K562 (cell line): ENCODE results near the gene CNR2. TPM values are rescaled to one million over a fixed set of nuclear protein-coding genes. Genes with fewer than 3 reads are reported as not detected.

ENCODE experiments used
- ATAC-seq: fragments of 200-7000 bp; cut with Tn5 transposase; 3 replicates; pipeline ENCODE4 v1.9.1; 2020; ENCODE audit warnings: moderate library complexity
- BruUV-seq: library from RNA; stranded (reverse); fragments of 400-500 nt; replicated peaks from 2 replicates; lab custom pipeline; 2021; lab: Mats Ljungman, UMichigan
- CTCF ChIA-PET: fragments of 300-600 bp; formaldehyde crosslinking; extraction: SDS; loops from one replicate; lab custom pipeline; 2021; ENCODE audit warnings: low intra/inter-chr PET ratio; lab: Yijun Ruan, JAX
- POLR2A ChIA-PET: fragments of 300-600, 350-650 bp; sonication (Branson Sonifier 250); formaldehyde crosslinking; extraction: SDS; loops from one replicate; lab custom pipeline; 2021; ENCODE audit warnings: antibody characterized with exemption, inconsistent platforms; lab: Yijun Ruan, JAX
- DNase-seq, 4 experiments: peaks; one replicate each; pipeline versions ENCODE4 v3.0.0 to v3.0.0-alpha.2; 2011 to 2018; ENCODE audit warnings: low spot score in 3 of 4, mixed read lengths in 3 of 4; ENCODE audit errors: extremely low read depth in 1 of 4
- FAIRE-seq: peaks from 2 replicates; lab custom pipeline; 2011; peaks lifted over from hg19 to GRCh38; lab: Jason Lieb, UNC
- H2AFZ ChIP-seq: 2 replicates; pipeline ENCODE4 v1.6.0; 2011; ENCODE audit warnings: low read depth, low read length, control low read depth, inconsistent platforms
- H3K27ac ChIP-seq: fragments of 200-600 bp; 3 replicates; pipeline ENCODE4 v1.8.0; 2011; ENCODE audit warnings: low read depth, mild to moderate bottlenecking, control low read depth, inconsistent platforms, low read length, moderate library complexity, mixed read lengths; ENCODE audit errors: extremely low read depth
- H3K27me3 ChIP-seq, 2 experiments: fragments of 300-600 bp in 1 of 2; 2 replicates in 1 of 2; 3 replicates in 1 of 2; pipeline versions ENCODE4 v1.6.0 to v1.8.0; 2011; ENCODE audit warnings: inconsistent platforms in 2 of 2, low read length in 2 of 2, mild to moderate bottlenecking in 1 of 2, mixed read lengths in 1 of 2, moderate library complexity in 1 of 2; ENCODE audit not compliant: control insufficient read depth in 2 of 2, insufficient read depth in 2 of 2
- H3K36me3 ChIP-seq: fragments of 300-600 bp; 3 replicates; pipeline ENCODE4 v1.8.0; 2011; ENCODE audit warnings: mild to moderate bottlenecking, low read length, inconsistent platforms; ENCODE audit not compliant: control insufficient read depth, insufficient read depth
- H3K4me1 ChIP-seq, 2 experiments: fragments of 200-600 bp in 1 of 2; replicated peaks in 1 of 2; 2 replicates in 1 of 2; 3 replicates in 1 of 2; pipeline versions ENCODE4 v1.5.1 to v1.8.0; 2011; ENCODE audit warnings: inconsistent platforms in 2 of 2, low read length in 2 of 2, mild to moderate bottlenecking in 1 of 2, mixed read lengths in 1 of 2, moderate library complexity in 1 of 2; ENCODE audit not compliant: control insufficient read depth in 2 of 2, insufficient read depth in 2 of 2
- H3K4me2 ChIP-seq: 2 replicates; pipeline ENCODE4 v1.6.1; 2011; ENCODE audit warnings: low read length, control low read depth, inconsistent platforms, mixed read lengths; ENCODE audit not compliant: insufficient read depth
- H3K4me3 ChIP-seq: fragments of 200-600 bp; sonication (generic), shearing (Covaris generic); 2 replicates; pipeline ENCODE4 v1.5.1; 2016; ENCODE audit warnings: control low read depth, inconsistent platforms
- H3K79me2 ChIP-seq: fragments of 200-600 bp; 3 replicates; pipeline ENCODE4 v1.8.0; 2011; ENCODE audit warnings: low read length, inconsistent platforms; ENCODE audit not compliant: control insufficient read depth, insufficient read depth
- H3K9ac ChIP-seq, 2 experiments: 2 replicates each; pipeline versions ENCODE4 v1.6.0 to v1.6.1; 2011; ENCODE audit warnings: low read depth in 2 of 2, low read length in 2 of 2, control low read depth in 1 of 2, inconsistent platforms in 1 of 2, mild to moderate bottlenecking in 1 of 2, mixed read lengths in 1 of 2; ENCODE audit not compliant: insufficient read depth in 1 of 2
- H3K9me1 ChIP-seq: one replicate; pipeline ENCODE4 v1.6.0; 2011; ENCODE audit warnings: inconsistent platforms, mild to moderate bottlenecking, low read length, moderate library complexity; ENCODE audit not compliant: control insufficient read depth, insufficient read depth
- H3K9me3 ChIP-seq: replicated peaks from 2 replicates; pipeline ENCODE4 v1.5.1; 2011; ENCODE audit warnings: low read depth, low read length, inconsistent platforms; ENCODE audit not compliant: control insufficient read depth, insufficient read depth
- H4K20me1 ChIP-seq: replicated peaks from 2 replicates; pipeline ENCODE4 v1.6.1; 2011; ENCODE audit warnings: low read length, inconsistent platforms, mixed read lengths; ENCODE audit not compliant: control insufficient read depth, insufficient read depth
- ATF1 ChIP-seq, 2 experiments: fragments of 450-650 bp in 1 of 2; IDR thresholded peaks; 2 replicates each; pipeline ENCODE4 v1.6.1; 2016; ENCODE audit warnings: missing compliant biosample characterization in 1 of 2, missing genetic modification characterization in 1 of 2
- ATF2 ChIP-seq: sonication (generic); formaldehyde crosslinking; IDR thresholded peaks from 2 replicates; pipeline ENCODE4 v1.8.1; 2022; ENCODE audit warnings: missing genetic modification reagents
- DNMT1 ChIP-seq: fragments of 450-650 bp; IDR thresholded peaks from 2 replicates; pipeline ENCODE4 v1.6.1; 2016; ENCODE audit warnings: antibody characterized with exemption, mild to moderate bottlenecking
- E4F1 ChIP-seq: fragments of 250-450 bp; sonication (Bioruptor Pico); IDR thresholded peaks from 2 replicates; pipeline ENCODE4 v1.5.0; 2021; ENCODE audit warnings: mild to moderate bottlenecking, borderline replicate concordance
- EP400 ChIP-seq: fragments of 450-650 bp; IDR thresholded peaks from 2 replicates; pipeline ENCODE4 v1.6.1; 2017; ENCODE audit warnings: antibody characterized with exemption, mild to moderate bottlenecking, moderate library complexity
- ETV5 ChIP-seq: sonication (generic); formaldehyde crosslinking; IDR thresholded peaks from 2 replicates; pipeline ENCODE4 v1.4.0; 2020; ENCODE audit warnings: low read depth, mild to moderate bottlenecking, missing genetic modification reagents
- MBD2 ChIP-seq: sonication (generic); IDR thresholded peaks from 2 replicates; pipeline ENCODE4 v1.6.1; 2016; ENCODE audit warnings: low read depth, borderline replicate concordance
- PPARD ChIP-seq: fragments of 250-450 bp; sonication (Bioruptor Pico); IDR thresholded peaks from 2 replicates; pipeline ENCODE4 v1.8.0; 2022; ENCODE audit warnings: inconsistent platforms, mild to moderate bottlenecking, moderate library complexity
- SAP30 ChIP-seq: fragments of 200-600 bp; sonication (generic); IDR thresholded peaks from 2 replicates; pipeline ENCODE4 v1.6.1; 2012; ENCODE audit warnings: borderline replicate concordance, low read depth, mild to moderate bottlenecking, moderate library complexity, low read length, control low read depth, inconsistent platforms; ENCODE audit not compliant: insufficient read depth, poor library complexity, severe bottlenecking
- SRSF3 ChIP-seq: fragments of 200-400 bp; formaldehyde crosslinking; IDR thresholded peaks from 2 replicates; pipeline ENCODE4 v1.6.1; 2016; ENCODE audit warnings: mild to moderate bottlenecking, low read length, moderate library complexity; ENCODE audit not compliant: insufficient read depth
- TEAD4 ChIP-seq, 2 experiments: sonication (generic) in 1 of 2; formaldehyde crosslinking in 1 of 2; IDR thresholded peaks; 2 replicates each; pipeline versions ENCODE4 v1.6.1 to v1.8.0; 2012 to 2022; ENCODE audit warnings: borderline replicate concordance in 1 of 2, inconsistent platforms in 1 of 2, low read length in 1 of 2, mild to moderate bottlenecking in 1 of 2, missing genetic modification reagents in 1 of 2
- ZBTB26 ChIP-seq: fragments of 450-650 bp; formaldehyde crosslinking; IDR thresholded peaks from 2 replicates; pipeline ENCODE4 v1.4.0; 2022; ENCODE audit warnings: missing genetic modification characterization
- ZNF121 ChIP-seq: sonication (generic); formaldehyde crosslinking; conservative IDR thresholded peaks from 2 replicates; pipeline ENCODE4 v1.8.0; 2022; ENCODE audit warnings: missing genetic modification reagents
- ZNF282 ChIP-seq: sonication (generic); formaldehyde crosslinking; IDR thresholded peaks from 2 replicates; pipeline ENCODE4 v1.8.1; 2023; ENCODE audit warnings: missing genetic modification reagents
- ZNF551 ChIP-seq: fragments of 250-450 bp; sonication (Bioruptor Pico); IDR thresholded peaks from 2 replicates; pipeline ENCODE4 v1.5.0; 2021; ENCODE audit warnings: mild to moderate bottlenecking, moderate library complexity
- ZNF76 ChIP-seq: fragments of 250-450 bp; sonication (Bioruptor Pico); IDR thresholded peaks from 2 replicates; pipeline ENCODE4 v1.4.0; 2020; ENCODE audit warnings: mild to moderate bottlenecking, moderate library complexity, borderline replicate concordance
- WGBS: fragments of 100-300 bp; shearing (Covaris generic); methylation state at CpG from one replicate; pipeline ENCODE4 v1.1.6; 2016; ENCODE audit warnings: low coverage, mixed read lengths; ENCODE audit not compliant: insufficient coverage; ENCODE audit errors: missing lambda C conversion rate; 5-methylcytosine and 5-hydroxymethylcytosine counted together
- in situ Hi-C: fragments of 300-500 bp; cut with MboI; formaldehyde crosslinking; loops from 4 replicates; pipeline ENCODE4 v1.15.0; 2018; ENCODE audit warnings: inconsistent platforms, mixed read lengths
- intact Hi-C: fragments of 100-400 bp; cut with micrococcal nuclease; formaldehyde crosslinking; loops from 2 replicates; pipeline ENCODE4 v1.14.2; 2022
- polyA plus RNA-seq, 8 experiments: library from polyadenylated mRNA; depleted of rRNA in 4 of 8; stranded (reverse) in 5 of 8; unstranded in 3 of 8; fragments of >200 nt; fragmentation: Nextera tagmentation in 2 of 8; fragmentation: Illumina TruSeq in 1 of 8; extraction: Ambion mirVana in 2 of 8; extraction: Trizol in 1 of 8; gene quantifications; 2 replicates each; pipeline versions ENCODE4 v1.2.1 to v1.2.3, GENCODE V29; 2011 to 2014; ENCODE audit warnings: inconsistent platforms in 1 of 8, missing spikeins in 1 of 8
- total RNA-seq, 7 experiments: library from RNA; depleted of rRNA in 6 of 7; stranded (reverse); fragments of >200 nt in 6 of 7; fragmentation: Illumina TruSeq in 2 of 7; extraction: Trizol in 2 of 7; gene quantifications; 2 replicates each; pipeline versions ENCODE4 v1.2.1 to v1.2.3, GENCODE V29; 2011 to 2021; ENCODE audit warnings: low replicate concordance in 1 of 7

The CNR2 gene
- total and polyA plus RNA-seq, 9 of the 15 experiments (the other 6 are each of a cell fraction or from before 2014, with no cell fraction given): not detected

GRCh38 chr1:23958810-23959460 is 45.8 kb upstream of the CNR2 start:
- Histone ChIP-seq H2AFZ (peak overlapping the region; percentile 90), H3K9me1 (no peaks in the 10 kb centered on the region), H3K27ac (peak overlapping the region; percentile 98), H3K4me2 (peak overlapping the region; percentile 83), H3K27me3 (no peaks in the 10 kb centered on the region), H3K79me2 (peaks cover 29% of the 10 kb centered on the region), H3K4me3 (peak overlapping the region; percentile 93), H3K36me3 (peaks cover 32% of the 10 kb centered on the region; the same call in 2 of the 3 replicates), H4K20me1 (peaks cover 6% of the 10 kb centered on the region; the same call in 1 of the 2 replicates), H3K9me3 (no peaks in the 10 kb centered on the region), H3K4me1 (peaks cover 19 to 20% of the 10 kb centered on the region in 2 experiments; a peak in 4 of 5 replicates), H3K9ac (peak overlapping the region; percentile 99 to 100)
- peak; percentile 85 for FAIRE-seq
- intact Hi-C loops: loop anchor here (1.0 kb wide), 1 partner anchor 21 kb away; the partner anchor contains the start of gene SRSF10
- ChIA-PET CTCF (no interaction called here), POLR2A (interaction anchor here (0.6 to 8.0 kb wide), 14 partner anchors 9 to 215 kb away, joined by 3 to 82 read pairs (median 6); partner anchors contain the start of genes ELOA, PITHD1 and SRSF10)
- no TSS peak for BruUV-seq
- under 1% methylated on average over 30 of the region's 30 CpGs for WGBS
- in situ Hi-C loops: no loop called here
- DNase-seq: peak; percentile 86 to 97 (median 92)
- ATAC-seq: peak; percentile 77
- no peak for TF ChIP-seq ZBTB26 (CRISPR knock-in tag)
- no peak for TF ChIP-seq ZNF76 (CRISPR knock-in tag)
- no peak; the same call in 1 of the 2 replicates for TF ChIP-seq ETV5 (CRISPR knock-in tag)
- TF ChIP-seq PPARD (CRISPR knock-in tag): no peak
- TF ChIP-seq MBD2: 0 out of 2 replicates have a peak, but pooled peaks have one; percentile 4
- no peak; the same call in 1 of the 2 replicates for TF ChIP-seq EP400
- no peak for TF ChIP-seq SRSF3
- TF ChIP-seq TEAD4 (IDR thresholded peaks at IDR 0.05; ENCODE audit: low read length): no peak; the same call in 1 of the 2 replicates
- no peak for TF ChIP-seq TEAD4 (CRISPR knock-in tag; IDR thresholded peaks at IDR 0.05; ENCODE audit: borderline replicate concordance)
- no peak for TF ChIP-seq ATF1 (CRISPR knock-in tag; IDR thresholded peaks at IDR 0.05)
- TF ChIP-seq ATF1 (tag; IDR thresholded peaks at IDR 0.05): peak; percentile 85
- TF ChIP-seq E4F1: no peak
- no peak for TF ChIP-seq ZNF121 (CRISPR knock-in tag)
- TF ChIP-seq ZNF551: no peak
- TF ChIP-seq ATF2 (CRISPR knock-in tag): no peak
- no peak for TF ChIP-seq DNMT1
- no peak for TF ChIP-seq ZNF282 (CRISPR knock-in tag)
- no peak for TF ChIP-seq SAP30
